GM19324 (cell line): ENCODE data around the gene WIPI1.
"Not testable (repeated sequence)": the region's sequence is repeated elsewhere in the genome, so short reads cannot be mapped to it uniquely, and the experiment has no call there.

Experiments used
- ATAC-seq: cut with Tn5 transposase; IDR thresholded peaks from one replicate; pipeline ENCODE4 v1.9.1; 2021; ENCODE audit warnings: mild to moderate bottlenecking, moderate library complexity; ENCODE audit not compliant: unreplicated experiment, low FRiP score

WIPI1 gene

GRCh38 chr17:68457168-68457538 is at the start of gene WIPI1:
WIPI1 (minus strand) TSS chr17:68457496; CDS start chr17:68457421, 75 bp downstream.
- ATAC-seq, result peak; percentile 30

DNA sequence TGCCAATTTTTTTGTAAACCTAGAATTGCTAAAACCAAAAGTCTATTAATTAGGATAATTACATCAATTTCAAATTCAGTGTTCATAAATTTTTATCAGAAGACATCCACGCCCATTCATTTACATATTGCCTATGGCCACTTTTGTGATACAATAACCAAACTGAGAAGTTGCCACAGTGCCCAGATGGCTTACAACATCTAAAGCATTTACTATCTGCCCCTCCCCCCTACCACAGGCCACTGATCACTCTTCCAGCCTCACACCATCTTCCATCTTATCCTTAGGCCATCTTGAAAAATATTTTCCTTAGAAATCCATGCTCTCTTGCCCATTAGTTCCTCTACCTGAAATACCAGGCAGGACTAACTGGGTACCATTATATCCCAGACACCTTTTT is 48.7 kb upstream of the WIPI1 start:
- ATAC-seq, result no peak

DNA sequence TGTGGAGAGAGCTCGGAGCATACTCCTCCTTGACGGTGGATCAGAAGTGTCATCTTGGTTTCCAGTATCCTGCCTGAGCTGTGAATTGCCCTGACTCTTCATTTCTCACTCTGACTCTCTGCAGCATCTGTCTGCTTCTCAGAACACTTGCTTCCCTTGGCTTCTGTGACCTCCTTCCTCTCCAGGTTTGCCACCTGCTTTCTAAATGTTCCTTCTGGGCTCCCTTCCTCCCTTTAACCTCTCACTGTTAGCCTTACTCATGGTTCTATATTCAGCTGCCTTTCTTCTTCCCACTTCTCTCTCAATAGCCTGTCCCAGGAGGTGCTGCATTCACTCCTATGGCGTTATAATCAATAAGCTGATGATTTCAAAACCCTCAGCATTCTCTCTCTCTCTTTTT is 43.8 kb upstream of the WIPI1 start:
- no peak for ATAC-seq

- no peak for ATAC-seq
Observed at GRCh38 chr17:68499587-68499986, 42.3 kb upstream of the WIPI1 start.

DNA sequence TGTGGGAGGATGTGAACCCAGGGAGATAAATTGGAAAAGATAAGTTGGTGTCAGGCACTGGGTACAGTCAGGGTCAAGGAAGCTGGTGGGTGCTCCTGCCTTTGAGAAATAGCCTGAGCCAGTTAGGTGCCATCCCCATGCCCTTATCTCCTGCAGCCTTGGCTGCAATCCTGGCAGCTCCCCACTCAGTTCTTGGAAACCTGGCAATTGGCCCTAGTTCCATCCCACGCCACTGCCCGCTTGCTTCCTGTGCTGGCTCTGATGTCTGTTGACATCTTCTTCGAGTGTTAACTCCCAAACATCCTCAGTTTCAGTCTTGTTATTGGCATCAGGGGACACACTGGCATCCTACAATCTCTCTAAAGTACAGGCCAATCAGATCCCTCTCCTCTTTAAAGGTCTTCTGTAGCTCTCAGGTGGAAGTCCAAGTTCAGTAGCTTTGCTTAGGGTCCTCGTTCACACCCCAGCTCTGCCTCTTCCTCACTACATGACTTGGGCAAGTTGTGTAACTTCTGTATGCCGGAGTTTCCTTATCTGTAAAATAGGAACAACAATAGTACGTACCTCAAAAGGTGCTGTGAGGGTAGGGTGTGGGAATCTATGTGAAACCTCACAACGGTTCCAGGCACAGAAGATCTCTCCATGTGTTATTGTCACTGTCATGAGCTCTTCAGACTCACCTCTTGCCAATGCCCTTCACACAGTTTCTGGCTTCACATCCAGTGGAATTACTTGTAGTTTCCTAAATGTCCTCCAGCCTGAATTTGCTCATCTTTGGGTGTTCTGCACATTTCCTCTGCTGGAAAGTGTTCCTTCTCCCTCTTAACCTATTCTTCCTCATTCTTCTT is 41.4 kb upstream of the WIPI1 start:
- ATAC-seq, result peak; percentile 24

DNA sequence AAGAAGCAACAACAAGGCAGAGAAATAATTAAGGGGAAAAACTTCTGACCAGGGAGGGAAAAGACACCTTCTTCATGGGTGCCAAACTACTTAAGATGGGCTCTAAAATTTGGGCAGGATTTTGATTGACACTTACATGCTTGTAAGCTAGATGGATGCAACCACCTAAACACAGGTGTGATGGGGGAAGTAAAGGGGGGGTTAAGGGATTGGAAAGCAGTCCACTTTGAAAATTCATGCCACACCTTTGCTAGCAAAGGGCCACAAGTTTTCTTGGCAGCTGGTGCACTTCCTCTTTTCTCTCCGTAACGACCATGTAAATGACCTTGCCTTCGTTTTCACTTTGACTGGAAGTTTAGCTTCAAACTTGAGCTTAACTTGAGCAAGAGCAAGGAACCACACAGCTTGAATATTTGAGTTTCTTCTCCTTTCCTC is 40.6 kb upstream of the WIPI1 start:
- ATAC-seq, result peak; percentile 84

- ATAC-seq, result no peak
Observed at GRCh38 chr17:68495081-68495480, 37.8 kb upstream of the WIPI1 start.

GRCh38 chr17:68492394-68493054 is 35.2 kb upstream of the WIPI1 start:
- not testable (repeated sequence) for ATAC-seq

DNA sequence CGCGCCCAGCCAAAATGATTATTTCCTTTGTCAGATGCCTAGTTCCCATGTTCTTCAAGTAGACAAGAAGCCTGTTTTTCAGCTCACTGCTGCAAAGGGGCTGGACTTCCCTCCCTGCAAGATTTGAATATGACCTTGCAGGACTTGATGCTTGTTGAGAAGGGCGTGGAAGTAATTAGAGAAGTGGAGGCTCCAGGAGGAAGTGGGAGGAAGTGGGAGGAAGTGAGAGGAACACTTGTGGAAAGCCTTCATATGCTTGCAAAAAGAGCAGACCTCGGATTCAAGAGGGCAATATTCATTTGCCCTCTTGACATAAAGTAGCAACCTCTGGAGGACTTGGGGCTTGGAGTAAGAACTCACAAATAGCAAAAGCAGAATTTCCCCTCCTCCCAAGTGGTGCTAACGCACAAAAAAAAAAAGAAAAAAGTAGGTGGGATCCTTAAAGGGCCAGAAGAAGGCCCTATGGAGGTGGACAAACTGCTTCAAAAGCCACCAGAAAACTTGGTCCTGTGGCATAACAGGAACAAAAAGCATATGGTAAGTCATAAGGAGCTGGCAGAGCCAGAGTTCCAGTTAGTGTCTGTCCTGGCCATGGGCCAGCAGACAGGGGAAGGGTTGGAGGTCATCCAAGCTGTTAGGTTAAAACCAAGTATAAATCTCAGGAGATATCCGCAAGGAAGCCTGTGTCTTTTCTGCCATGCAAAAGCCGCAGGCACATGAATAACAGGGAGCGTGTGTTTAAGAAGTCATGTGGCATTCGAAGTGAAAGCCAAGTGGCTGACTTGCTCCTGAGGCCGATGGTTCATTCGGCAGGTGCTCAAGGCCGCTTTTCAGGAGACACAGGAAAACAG is 34.3 kb upstream of the WIPI1 start:
- no peak for ATAC-seq

DNA sequence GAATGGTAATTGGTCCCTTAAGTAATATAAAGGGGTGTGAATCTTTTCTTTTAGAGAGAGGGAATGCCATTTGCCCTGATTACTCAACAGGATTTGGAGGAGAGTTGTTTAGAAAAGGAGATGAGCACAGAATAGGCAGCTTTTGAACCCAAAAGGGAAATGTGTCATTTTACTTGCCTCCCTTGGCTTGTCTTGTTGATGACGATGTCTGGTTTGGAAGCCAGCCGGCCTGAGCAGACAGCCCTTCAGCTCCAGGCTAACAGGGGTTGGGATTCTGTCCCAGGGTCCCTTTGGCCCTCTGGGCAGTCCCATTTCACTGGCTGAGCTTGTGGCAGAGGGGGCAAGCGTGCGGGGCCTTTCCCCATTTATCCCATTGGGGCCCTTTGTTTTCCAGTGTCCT is 32.6 kb upstream of the WIPI1 start:
- no peak for ATAC-seq

DNA sequence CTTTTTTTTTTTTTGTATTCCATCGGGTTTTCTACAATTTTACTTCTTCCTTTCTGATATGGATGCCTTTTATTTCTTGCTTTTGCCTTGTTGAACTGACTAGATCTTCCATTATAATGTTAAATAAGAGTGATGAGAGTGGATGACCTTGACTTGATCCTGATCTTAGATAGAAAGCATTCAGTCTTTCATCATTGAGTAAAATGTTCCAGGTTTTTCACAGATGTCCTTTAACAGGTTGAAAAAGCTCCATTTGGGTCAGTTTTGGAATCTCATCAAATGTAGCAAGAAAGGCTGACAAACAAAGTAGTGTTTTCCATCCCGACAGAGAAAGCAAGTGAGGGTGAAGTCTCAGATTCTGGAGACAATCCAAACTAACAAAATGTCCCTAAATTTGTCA is 27.2 kb upstream of the WIPI1 start:
- ATAC-seq, result no peak

DNA sequence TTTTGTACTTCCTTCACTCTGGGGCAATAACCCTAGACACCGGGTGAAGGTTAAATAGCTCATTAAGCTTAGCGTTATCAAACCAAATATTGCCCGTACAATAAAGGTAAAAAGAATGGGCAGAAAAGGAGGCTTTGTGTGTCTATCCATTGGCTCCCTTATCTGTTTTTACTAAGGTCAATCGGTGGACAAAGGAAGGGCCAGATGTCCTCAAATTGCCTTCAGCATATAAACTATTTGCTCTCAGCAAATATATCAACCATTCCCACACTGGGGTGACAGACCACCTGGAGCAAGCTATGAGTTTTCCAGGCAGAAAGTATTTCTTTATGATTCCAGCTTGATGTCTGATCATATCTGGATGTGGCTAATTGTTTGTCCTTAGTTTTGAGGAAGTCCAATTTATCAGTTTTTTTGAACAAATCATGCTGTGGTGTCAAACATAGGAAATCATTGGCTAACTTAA is 25.3 kb upstream of the WIPI1 start:
- no peak for ATAC-seq

DNA sequence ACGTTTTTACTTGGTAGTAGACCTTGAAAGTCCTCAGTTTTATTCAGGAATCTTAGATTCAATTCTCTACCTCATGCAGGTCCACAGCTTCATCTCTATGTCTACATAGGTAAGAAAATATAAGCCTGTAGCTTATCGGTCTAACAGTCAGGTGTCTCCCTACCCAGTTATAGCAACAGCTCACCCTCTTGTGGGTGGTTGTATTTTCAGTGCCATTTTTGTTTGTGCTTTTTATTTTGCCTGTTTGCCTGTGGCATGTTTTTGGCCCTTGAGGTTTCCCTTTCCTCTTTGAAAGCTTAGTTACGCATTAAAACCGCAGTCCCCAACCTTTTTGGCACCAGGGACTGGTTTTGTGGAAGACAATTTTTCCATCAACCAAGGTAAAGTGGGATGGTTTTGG is 23.6 kb upstream of the WIPI1 start:
- ATAC-seq, result no peak

GRCh38 chr17:68470961-68471360 is 13.7 kb upstream of the WIPI1 start:
- ATAC-seq, result no peak

DNA sequence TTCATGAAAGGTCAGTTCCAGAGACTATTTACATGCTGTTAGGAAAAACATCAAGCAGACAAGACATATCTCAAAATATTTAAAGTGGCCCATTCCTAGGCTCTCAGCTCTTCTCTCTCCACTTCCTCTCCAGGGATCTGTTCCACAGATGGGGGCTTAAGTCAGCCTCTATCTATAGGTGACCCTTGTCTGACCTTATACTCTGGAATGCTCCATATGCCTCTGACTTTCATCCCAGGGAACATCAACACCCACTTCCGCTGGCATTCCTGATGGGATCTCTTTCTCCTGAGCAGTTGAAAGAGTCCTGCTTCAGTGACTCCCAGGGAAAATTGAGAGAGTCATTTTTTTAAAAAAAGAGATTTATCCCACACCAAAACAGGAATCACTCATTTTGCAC is 11.5 kb upstream of the WIPI1 start:
- ATAC-seq, result no peak

- no peak for ATAC-seq
Observed at GRCh38 chr17:68468334-68468733, 11.0 kb upstream of the WIPI1 start.

- no peak for ATAC-seq
Observed at GRCh38 chr17:68463211-68464019, 6.1 kb upstream of the WIPI1 start.

DNA sequence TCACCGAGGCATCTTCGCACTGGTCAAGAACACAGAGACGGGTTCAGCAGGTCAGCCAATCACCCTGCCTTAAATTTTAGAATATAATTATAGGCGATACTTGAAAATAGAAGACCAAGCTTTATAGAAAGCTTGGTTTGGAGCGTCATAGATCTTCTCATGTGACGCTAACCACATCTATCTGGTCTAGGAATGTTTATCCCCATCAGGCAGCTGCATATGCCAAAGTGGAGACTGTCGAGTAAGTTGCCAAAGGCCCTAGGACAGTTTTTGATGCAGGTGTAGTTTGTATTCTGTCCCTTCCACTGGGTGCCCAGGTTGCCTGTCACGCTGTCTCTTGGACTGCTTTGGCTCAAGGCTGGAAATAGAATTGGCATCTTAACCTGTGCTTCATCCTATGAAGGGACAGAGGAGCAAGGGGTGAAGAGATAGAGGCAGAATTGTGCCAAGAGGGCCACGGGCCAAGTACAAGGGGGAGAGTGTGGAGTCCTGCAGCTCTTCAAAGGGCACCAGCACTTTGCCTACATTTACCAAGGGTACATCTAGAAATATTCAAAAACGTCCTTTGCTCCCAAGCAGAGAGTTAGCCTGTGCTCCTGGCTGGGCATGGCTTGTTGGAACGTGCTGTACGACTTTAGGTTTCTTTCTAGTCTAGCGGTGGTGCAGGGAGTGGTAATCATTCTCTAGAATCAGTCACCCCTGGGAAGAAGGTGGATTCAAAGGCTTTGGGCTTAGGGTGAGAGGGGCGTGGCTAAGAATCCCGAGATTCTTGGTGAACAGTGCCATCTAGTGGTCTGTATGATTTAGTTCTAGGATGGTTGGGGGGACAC is 5.3 kb upstream of the WIPI1 start:
- peak; percentile 33 for ATAC-seq

DNA sequence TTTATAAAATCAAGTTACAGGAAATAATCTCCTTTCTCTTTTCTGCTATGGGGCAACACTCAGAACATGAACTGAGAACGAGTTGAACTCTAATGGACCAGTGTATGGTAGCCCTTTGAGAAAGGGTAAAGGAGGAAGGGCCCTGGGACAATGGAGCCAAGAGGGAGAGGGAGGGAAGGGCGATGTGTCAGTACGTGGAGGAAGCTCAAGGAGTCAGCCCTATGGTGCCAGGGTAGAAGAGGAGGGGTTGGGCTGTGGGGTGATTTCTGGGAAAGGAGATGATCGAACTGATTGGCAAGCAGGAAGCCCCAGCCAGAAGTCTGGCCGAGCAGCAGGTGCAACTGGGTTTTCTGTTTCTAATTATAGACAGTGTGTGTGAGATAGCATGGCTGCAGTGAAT is 4.3 kb upstream of the WIPI1 start:
- ATAC-seq, result no peak
